ENCODE results near the gene ACTG2. TPM values are rescaled to one million over a fixed set of nuclear protein-coding genes. Genes with fewer than 3 reads are reported as not detected.

Gene ACTG2
- total RNA-seq, 3 donors from 2014 or later, result 3.8 to 108 (median 54.6) TPM

- no peaks in the 10 kb centered on the region for H3K9me3 ChIP-seq
- H3K27me3 ChIP-seq, result no peaks in the 10 kb centered on the region
- H3K36me3 ChIP-seq, result no peaks in the 10 kb centered on the region
- H3K4me1 ChIP-seq, result peaks cover 0 to 3% of the 10 kb centered on the region in 2 donors
- DNase-seq (ENCODE audit: low spot score in 2 of 2), result no peak
- intact Hi-C loops (cut with DNase I; ENCODE audit: low total_unique reads), result no loop called here
- no peak for TF ChIP-seq POLR2A (IDR thresholded peaks at IDR 0.05)
- no peak for TF ChIP-seq POLR2AphosphoS5 (IDR thresholded peaks at IDR 0.05)
- no peak for TF ChIP-seq CTCF (IDR thresholded peaks at IDR 0.05)
- H3K27ac ChIP-seq, result no peak overlapping the region
- no peak overlapping the region for H3K4me3 ChIP-seq
These were observed 12.1 kb downstream of the ACTG2 start for GRCh38 chr2:73904952-73905351.

DNA sequence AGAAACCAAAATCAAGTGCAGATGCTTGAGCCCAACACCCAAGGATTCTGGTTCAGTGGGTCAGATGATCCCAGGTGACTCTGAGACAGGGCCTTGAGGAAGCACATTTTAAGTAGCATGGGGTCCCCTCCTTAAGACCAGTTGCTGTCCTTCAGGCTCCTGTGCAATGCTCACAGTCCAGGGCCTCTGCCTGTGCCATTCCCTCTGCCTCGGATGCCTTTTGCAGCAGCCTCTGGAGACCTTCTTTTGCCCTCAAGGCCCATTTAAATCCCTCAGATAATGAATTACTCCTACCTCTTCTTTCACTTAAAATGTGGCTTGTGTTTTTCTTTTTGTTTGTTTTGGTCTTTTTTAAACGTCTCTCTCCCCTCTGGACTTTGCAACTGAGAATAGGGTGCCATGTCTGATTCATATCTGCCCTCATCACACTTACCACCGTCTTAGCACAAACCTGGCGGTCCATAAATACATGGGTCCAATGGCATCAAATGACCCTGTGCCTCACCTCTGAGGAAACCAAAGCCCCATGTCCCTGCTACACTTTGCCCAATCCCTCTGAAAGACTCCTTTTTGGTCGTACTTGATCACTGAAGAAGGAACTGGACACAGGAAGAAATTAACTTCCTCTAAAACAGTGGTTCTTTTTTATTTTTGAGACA lies 14.2 kb downstream of the ACTG2 start:
- Histone ChIP-seq H3K4me3 (no peak overlapping the region), H3K9me3 (no peaks in the 10 kb centered on the region), H3K4me1 (no peaks in the 10 kb centered on the region), H3K36me3 (no peaks in the 10 kb centered on the region), H3K27me3 (no peaks in the 10 kb centered on the region), H3K27ac (no peak overlapping the region)
- no peak for TF ChIP-seq POLR2AphosphoS5 (IDR thresholded peaks at IDR 0.05)
- no peak for TF ChIP-seq POLR2A (IDR thresholded peaks at IDR 0.05)
- TF ChIP-seq CTCF (IDR thresholded peaks at IDR 0.05), result no peak
- intact Hi-C loops (cut with DNase I; ENCODE audit: low total_unique reads), result no loop called here
- no peak for DNase-seq (ENCODE audit: low spot score in 2 of 2)

DNA sequence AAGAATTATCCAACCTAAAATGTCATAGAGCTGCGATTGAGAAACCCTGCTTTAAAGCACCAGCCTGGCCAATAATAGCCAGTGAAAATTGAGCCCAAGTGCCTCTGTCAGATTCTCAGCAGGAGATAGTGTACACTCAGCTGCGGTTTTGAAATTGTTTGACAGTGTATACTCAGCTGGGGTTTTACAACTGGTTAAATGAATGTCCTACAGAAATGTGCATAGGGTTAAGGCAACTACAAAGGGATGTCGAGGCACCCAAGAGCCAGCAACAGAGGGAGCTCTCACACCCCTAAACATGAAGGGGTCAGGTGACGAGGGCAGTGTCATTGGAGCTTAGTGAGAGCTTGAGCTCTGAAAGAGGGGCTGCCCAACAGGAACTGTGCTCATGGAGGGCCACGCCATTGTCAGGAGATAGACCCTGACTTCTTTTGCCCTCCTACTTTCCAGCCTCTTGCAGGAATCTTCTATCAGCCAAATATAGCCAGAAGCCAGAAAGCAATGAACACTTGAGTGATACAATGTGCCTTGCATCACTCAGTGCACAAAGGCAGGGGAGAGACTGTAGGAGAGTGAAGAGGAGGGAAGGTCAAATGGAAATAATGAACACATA lies 15.1 kb downstream of the ACTG2 start:
- TF ChIP-seq CTCF (IDR thresholded peaks at IDR 0.05) (no peak), POLR2A (IDR thresholded peaks at IDR 0.05) (no peak), POLR2AphosphoS5 (IDR thresholded peaks at IDR 0.05) (no peak)
- H3K4me3 ChIP-seq, result no peak overlapping the region
- intact Hi-C loops (cut with DNase I; ENCODE audit: low total_unique reads), result no loop called here
- H3K27me3 ChIP-seq, result no peaks in the 10 kb centered on the region
- no peak for DNase-seq (ENCODE audit: low spot score in 2 of 2)
- no peak overlapping the region for H3K27ac ChIP-seq
- H3K36me3 ChIP-seq, result no peaks in the 10 kb centered on the region
- no peaks in the 10 kb centered on the region for H3K4me1 ChIP-seq
- H3K9me3 ChIP-seq, result no peaks in the 10 kb centered on the region

- DNase-seq (ENCODE audit: low spot score in 2 of 2), result no peak
- H3K4me1 ChIP-seq, result no peaks in the 10 kb centered on the region
- no peaks in the 10 kb centered on the region for H3K9me3 ChIP-seq
- H3K4me3 ChIP-seq, result no peak overlapping the region
- TF ChIP-seq POLR2A (IDR thresholded peaks at IDR 0.05) (no peak), POLR2AphosphoS5 (IDR thresholded peaks at IDR 0.05) (no peak), CTCF (IDR thresholded peaks at IDR 0.05) (no peak)
- intact Hi-C loops (cut with DNase I; ENCODE audit: low total_unique reads), result no loop called here
- no peaks in the 10 kb centered on the region for H3K27me3 ChIP-seq
- H3K36me3 ChIP-seq, result no peaks in the 10 kb centered on the region
- H3K27ac ChIP-seq, result peak overlapping the region in 1 of 2 donors; percentile 19
These were observed 16.2 kb downstream of the ACTG2 start for GRCh38 chr2:73908689-73909652.

Data from breast epithelium (tissue), 4 donors.